ENCODE results near the gene CEP85L.

GRCh38 chr6:118469468-118469867, 181.9 kb downstream of the CEP85L start:
- no peak for TF ChIP-seq CTCF (IDR thresholded peaks at IDR 0.05; ENCODE audit: borderline replicate concordance, extremely low read depth, low read length, poor library complexity, severe bottlenecking)
- no peak for TF ChIP-seq EZH2 (IDR thresholded peaks at IDR 0.05; ENCODE audit: borderline replicate concordance, low read depth, low read length, severe bottlenecking)
